HL-60 (cell line): ENCODE measurements around the gene MCF2L2.
A peak's percentile ranks its signal among the peaks of the same experiment; 100 is the strongest.

Source experiments
- GABPA ChIP-seq: IDR thresholded peaks from 2 replicates; pipeline ENCODE4 v1.6.1; 2012; ENCODE audit warnings: low read depth
- POLR2AphosphoS5 ChIP-seq: IDR thresholded peaks from 2 replicates; pipeline ENCODE4 v1.6.1; 2012; ENCODE audit warnings: low read depth
- TF ChIP-seq, protein P1 (sequence below): IDR thresholded peaks from one replicate; pipeline ENCODE4 v1.5.1; 2011; ENCODE audit warnings: low read length, control low read depth, inconsistent platforms; ENCODE audit not compliant: insufficient read depth
- TF ChIP-seq, protein P2 (sequence below): IDR thresholded peaks from 2 replicates; pipeline ENCODE4 v1.6.1; 2012; ENCODE audit warnings: low read depth; ENCODE audit not compliant: insufficient replicate concordance

- TF ChIP-seq, protein P1, sequence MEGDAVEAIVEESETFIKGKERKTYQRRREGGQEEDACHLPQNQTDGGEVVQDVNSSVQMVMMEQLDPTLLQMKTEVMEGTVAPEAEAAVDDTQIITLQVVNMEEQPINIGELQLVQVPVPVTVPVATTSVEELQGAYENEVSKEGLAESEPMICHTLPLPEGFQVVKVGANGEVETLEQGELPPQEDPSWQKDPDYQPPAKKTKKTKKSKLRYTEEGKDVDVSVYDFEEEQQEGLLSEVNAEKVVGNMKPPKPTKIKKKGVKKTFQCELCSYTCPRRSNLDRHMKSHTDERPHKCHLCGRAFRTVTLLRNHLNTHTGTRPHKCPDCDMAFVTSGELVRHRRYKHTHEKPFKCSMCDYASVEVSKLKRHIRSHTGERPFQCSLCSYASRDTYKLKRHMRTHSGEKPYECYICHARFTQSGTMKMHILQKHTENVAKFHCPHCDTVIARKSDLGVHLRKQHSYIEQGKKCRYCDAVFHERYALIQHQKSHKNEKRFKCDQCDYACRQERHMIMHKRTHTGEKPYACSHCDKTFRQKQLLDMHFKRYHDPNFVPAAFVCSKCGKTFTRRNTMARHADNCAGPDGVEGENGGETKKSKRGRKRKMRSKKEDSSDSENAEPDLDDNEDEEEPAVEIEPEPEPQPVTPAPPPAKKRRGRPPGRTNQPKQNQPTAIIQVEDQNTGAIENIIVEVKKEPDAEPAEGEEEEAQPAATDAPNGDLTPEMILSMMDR, result no peak
- TF ChIP-seq POLR2AphosphoS5 (peak; percentile 61), GABPA (peak; percentile 37; the same call in 1 of the 2 replicates)
- TF ChIP-seq, protein P2, sequence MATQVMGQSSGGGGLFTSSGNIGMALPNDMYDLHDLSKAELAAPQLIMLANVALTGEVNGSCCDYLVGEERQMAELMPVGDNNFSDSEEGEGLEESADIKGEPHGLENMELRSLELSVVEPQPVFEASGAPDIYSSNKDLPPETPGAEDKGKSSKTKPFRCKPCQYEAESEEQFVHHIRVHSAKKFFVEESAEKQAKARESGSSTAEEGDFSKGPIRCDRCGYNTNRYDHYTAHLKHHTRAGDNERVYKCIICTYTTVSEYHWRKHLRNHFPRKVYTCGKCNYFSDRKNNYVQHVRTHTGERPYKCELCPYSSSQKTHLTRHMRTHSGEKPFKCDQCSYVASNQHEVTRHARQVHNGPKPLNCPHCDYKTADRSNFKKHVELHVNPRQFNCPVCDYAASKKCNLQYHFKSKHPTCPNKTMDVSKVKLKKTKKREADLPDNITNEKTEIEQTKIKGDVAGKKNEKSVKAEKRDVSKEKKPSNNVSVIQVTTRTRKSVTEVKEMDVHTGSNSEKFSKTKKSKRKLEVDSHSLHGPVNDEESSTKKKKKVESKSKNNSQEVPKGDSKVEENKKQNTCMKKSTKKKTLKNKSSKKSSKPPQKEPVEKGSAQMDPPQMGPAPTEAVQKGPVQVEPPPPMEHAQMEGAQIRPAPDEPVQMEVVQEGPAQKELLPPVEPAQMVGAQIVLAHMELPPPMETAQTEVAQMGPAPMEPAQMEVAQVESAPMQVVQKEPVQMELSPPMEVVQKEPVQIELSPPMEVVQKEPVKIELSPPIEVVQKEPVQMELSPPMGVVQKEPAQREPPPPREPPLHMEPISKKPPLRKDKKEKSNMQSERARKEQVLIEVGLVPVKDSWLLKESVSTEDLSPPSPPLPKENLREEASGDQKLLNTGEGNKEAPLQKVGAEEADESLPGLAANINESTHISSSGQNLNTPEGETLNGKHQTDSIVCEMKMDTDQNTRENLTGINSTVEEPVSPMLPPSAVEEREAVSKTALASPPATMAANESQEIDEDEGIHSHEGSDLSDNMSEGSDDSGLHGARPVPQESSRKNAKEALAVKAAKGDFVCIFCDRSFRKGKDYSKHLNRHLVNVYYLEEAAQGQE, result no peak
Observed at GRCh38 chr3:183151821-183152351, 276.5 kb downstream of the MCF2L2 start.
